Activated CD4-positive, alpha-beta T cell treated with anti-CD3 and anti-CD28 coated beads, Interleukin-2, amount 10 ng/mL, durations not matched to agents 7 days and 5 days (primary cell): ENCODE measurements around the gene KLHL2. TPM values are rescaled to one million over a fixed set of nuclear protein-coding genes. Genes with fewer than 3 reads are reported as not detected.
A peak's percentile ranks its signal among the peaks of the same experiment; 100 is the strongest.

Experiments used
- CTCF ChIA-PET: fragments of 350-600 bp; sonication (Branson Sonifier 250); formaldehyde crosslinking; loops from one replicate; lab custom pipeline; 2021; ENCODE audit warnings: antibody characterized with exemption; lab: Charles Lee
- POLR2A ChIA-PET: fragments of 350-600 bp; sonication (Branson Sonifier 250); formaldehyde crosslinking; loops from one replicate; lab custom pipeline; 2021; ENCODE audit warnings: antibody characterized with exemption; lab: Charles Lee
- DNase-seq: peaks from one replicate; pipeline ENCODE4 v3.0.0-alpha.2; 2020
- H3K27ac Mint-ChIP-seq: one replicate; pipeline ENCODE4 v1.8.0; 2021; ENCODE audit warnings: mild to moderate bottlenecking, moderate library complexity, mixed read lengths
- H3K27me3 Mint-ChIP-seq: one replicate; pipeline ENCODE4 v1.8.0; 2021; ENCODE audit warnings: mixed read lengths
- H3K36me3 Mint-ChIP-seq: one replicate; pipeline ENCODE4 v1.8.0; 2021; ENCODE audit warnings: low read depth, mixed read lengths
- H3K4me1 Mint-ChIP-seq: one replicate; pipeline ENCODE4 v1.8.0; 2021; ENCODE audit warnings: mixed read lengths
- H3K4me3 Mint-ChIP-seq: one replicate; pipeline ENCODE4 v1.8.0; 2021; ENCODE audit warnings: mild to moderate bottlenecking, moderate library complexity, mixed read lengths
- H3K9me3 Mint-ChIP-seq: one replicate; pipeline ENCODE4 v1.8.0; 2021; ENCODE audit warnings: mixed read lengths
- total RNA-seq, 2 experiments: library from RNA; stranded (reverse); gene quantifications; one replicate each; pipeline ENCODE4 v1.2.3, GENCODE V29; 2021

Gene KLHL2
- total RNA-seq, 2 experiments from 2014 or later = 27.3 to 30.1 TPM

DNA sequence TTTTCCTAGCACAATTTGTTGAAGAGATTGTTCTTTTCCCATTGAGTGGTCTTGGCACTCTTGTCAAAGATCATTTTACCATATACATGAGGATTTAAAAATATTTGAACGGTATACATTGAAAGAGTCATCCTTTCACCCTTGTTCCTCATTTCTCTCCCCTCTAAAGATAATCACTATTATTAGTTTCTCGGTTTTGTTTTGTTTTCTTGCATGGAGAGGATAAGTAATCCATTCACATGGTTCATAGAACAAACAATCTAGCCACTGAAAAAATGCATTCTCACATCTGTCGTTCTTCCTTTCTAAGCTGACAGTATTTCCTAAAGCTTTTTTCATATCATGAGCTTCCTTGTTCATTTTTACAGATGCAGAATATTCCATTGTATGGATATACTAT is 80.9 kb downstream of the KLHL2 start:
- H3K4me1 Mint-ChIP-seq = peaks cover 42% of the 10 kb centered on the region
- CTCF ChIA-PET = no interaction called here

DNA sequence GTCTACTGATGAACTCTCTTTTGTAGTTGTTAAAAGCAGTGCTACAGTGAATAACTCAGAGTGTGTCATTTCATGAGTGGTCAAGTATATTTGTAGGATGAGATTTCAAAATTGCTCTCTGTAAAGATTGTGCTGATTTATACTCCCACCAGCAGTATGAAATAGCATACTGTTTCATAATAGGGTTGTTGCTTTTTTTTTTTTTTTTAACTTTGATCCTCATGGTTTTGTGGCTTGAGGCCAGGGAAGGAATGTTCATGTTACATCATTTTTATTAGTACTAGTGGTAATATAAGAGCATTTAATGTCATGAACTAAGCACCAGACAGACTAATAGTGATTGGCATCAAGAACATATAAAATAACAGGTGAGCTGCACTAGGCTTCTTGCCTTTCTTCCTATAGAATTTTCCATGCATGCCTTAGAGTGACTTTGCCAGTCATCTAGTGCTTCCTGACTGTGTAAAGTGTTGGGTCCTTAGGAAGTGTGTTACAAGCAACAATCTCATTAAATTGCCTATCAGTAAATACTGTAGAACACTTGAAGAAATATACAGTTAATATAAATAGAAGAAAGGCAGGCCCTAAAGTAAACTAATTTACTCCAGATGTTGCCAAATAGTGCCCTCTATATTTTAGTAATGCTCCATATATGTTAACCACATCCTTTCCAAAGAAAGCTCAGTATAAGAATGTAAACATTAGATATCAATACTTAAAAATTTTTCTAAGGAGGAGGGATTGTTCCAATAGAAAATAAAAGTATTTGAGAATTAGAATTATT is 81.5 kb downstream of the KLHL2 start:
- Mint-ChIP-seq H3K27ac (no peak overlapping the region), H3K27me3 (no peaks in the 10 kb centered on the region), H3K9me3 (peaks cover 3% of the 10 kb centered on the region), H3K4me3 (no peak overlapping the region), H3K36me3 (peaks cover 37% of the 10 kb centered on the region), H3K4me1 (peaks cover 42% of the 10 kb centered on the region)
- ChIA-PET CTCF (interaction anchor here (0.7 kb wide), 1 partner anchor 592 kb away, joined by 3 read pairs; no protein-coding TSS in a partner anchor), POLR2A (no interaction called here)
- DNase-seq = no peak

More for the DNA sequence above, 80.9 kb downstream of the KLHL2 start:
- Mint-ChIP-seq H3K4me3 (no peak overlapping the region), H3K27ac (no peak overlapping the region), H3K9me3 (peaks cover 3% of the 10 kb centered on the region), H3K27me3 (no peaks in the 10 kb centered on the region), H3K36me3 (peaks cover 41% of the 10 kb centered on the region)
- no peak for DNase-seq
- POLR2A ChIA-PET = no interaction called here

DNA sequence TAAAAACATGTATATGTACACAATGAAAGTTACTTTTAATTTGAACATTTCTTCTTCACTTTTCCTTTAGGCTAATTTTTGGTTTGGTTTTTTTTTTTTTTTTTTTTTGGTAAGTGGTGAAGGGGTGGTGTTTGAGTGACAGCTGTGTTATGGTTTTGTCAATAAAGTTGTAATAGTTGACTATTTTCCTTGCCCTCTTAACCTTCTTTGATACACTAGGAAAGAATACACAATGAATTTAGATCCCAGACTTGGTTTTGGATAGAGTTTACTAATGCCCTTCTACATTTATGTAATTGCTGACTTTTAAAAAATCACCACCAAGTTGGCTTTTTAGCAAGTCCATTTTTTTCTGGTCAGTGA is 82.0 kb downstream of the KLHL2 start:
- Mint-ChIP-seq H3K27me3 (no peaks in the 10 kb centered on the region), H3K4me1 (peaks cover 47% of the 10 kb centered on the region), H3K4me3 (no peak overlapping the region), H3K36me3 (peaks cover 37% of the 10 kb centered on the region), H3K9me3 (peaks cover 1% of the 10 kb centered on the region), H3K27ac (no peak overlapping the region)
- DNase-seq = no peak
- POLR2A ChIA-PET = no interaction called here
- CTCF ChIA-PET = interaction anchor here (0.7 kb wide), 2 partner anchors 54 to 593 kb away, joined by 3 read pairs; no protein-coding TSS in a partner anchor

DNA sequence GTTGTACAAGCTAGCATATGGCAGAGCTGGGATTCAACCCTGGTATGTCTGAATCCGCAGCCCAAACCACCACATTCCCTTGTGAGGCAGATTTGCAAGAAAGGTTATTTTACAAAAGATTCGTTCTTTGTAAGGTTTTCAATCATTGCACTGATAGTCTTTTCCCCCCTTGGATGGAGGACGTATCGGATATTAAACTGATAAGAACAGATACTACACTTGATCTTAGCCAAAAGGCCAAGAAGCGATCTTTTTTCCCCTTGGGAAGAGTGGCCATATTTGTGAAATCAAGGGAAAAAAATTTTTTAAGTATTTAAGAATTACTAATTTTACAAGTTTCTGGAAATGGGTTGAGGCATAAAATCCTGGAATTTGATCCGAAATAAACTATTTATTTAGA is 85.7 kb downstream of the KLHL2 start:
- CTCF ChIA-PET = interaction anchor here (0.6 to 1.2 kb wide), 4 partner anchors 17 to 162 kb away, joined by 3 read pairs; no protein-coding TSS in a partner anchor
- H3K9me3 Mint-ChIP-seq = no peaks in the 10 kb centered on the region

DNA sequence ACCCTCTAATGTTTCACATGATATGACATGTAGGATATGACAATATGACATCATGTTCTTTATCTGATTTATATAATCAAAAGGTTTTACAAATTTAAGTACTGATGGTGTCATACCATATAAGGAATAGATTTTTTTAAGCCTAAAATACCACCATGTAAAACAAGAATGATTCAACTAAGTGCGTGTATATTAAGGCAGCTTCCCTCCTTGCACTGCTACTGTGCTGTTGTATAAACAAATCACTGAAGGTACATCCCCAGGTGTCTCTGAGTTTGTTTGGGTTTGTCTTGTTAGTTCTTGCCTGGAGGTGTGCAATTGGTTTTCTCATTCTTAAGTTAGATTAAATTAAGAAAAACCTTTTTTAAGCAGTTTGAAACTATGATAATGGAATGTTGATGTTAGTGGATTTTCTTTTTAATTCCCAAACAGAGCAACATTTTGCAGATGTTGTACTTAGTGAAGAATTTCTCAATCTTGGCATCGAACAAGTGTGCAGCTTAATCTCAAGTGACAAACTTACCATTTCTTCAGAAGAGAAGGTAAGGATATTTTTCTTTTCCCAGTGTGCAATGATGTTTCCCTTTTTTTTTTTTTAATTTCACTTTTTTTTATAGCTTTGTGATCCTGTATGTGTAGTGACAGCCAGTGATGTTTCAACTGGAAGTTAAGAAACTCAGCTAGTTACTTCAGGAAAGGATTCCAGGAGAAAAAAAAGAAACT is 86.7 kb downstream of the KLHL2 start:
- no peak for DNase-seq
- Mint-ChIP-seq H3K27ac (peak overlapping the region; percentile 83), H3K36me3 (peaks cover 47% of the 10 kb centered on the region), H3K9me3 (no peaks in the 10 kb centered on the region), H3K27me3 (no peaks in the 10 kb centered on the region), H3K4me3 (no peak overlapping the region), H3K4me1 (peaks cover 27% of the 10 kb centered on the region)
- ChIA-PET CTCF (interaction anchor here (1.2 kb wide), 1 partner anchor 163 kb away, joined by 3 read pairs; no protein-coding TSS in a partner anchor), POLR2A (no interaction called here)

More for the DNA sequence above, 85.7 kb downstream of the KLHL2 start:
- no peak for DNase-seq
- H3K4me3 Mint-ChIP-seq = no peak overlapping the region
- no peak overlapping the region for H3K27ac Mint-ChIP-seq
- POLR2A ChIA-PET = interaction anchor here (0.6 kb wide), 1 partner anchor 30 kb away, joined by 4 read pairs; no protein-coding TSS in a partner anchor
- peaks cover 45% of the 10 kb centered on the region for H3K36me3 Mint-ChIP-seq
- no peaks in the 10 kb centered on the region for H3K27me3 Mint-ChIP-seq
- H3K4me1 Mint-ChIP-seq = peaks cover 35% of the 10 kb centered on the region

DNA sequence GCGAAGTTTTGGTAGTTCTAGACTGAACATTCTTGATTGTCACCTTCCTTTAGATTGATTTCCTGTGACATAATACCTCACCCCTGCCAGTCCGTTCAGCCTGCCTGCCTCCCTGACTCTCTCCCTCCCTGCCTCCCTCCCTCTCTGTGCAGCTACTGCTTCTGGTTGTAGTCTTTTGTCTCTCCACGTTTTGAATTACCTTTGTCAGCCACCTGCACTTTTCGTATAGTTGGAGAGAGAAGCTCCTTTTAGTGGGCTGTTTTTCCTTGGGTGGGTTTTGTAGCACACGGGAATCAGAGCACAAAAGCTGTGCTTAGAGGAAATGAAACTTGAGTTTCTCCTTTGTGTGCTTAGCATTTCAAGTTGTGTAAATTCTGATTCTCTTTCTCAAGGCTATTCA is 87.5 kb downstream of the KLHL2 start:
- no peaks in the 10 kb centered on the region for H3K9me3 Mint-ChIP-seq
- DNase-seq = peak; percentile 43
- ChIA-PET CTCF (no interaction called here), POLR2A (interaction anchor here (0.6 kb wide), 1 partner anchor 51 kb away, joined by 4 read pairs; no protein-coding TSS in a partner anchor)
- H3K4me3 Mint-ChIP-seq = peak overlapping the region; percentile 40
- H3K36me3 Mint-ChIP-seq = peaks cover 48% of the 10 kb centered on the region
- no peaks in the 10 kb centered on the region for H3K27me3 Mint-ChIP-seq
- peak overlapping the region; percentile 83 for H3K27ac Mint-ChIP-seq
- H3K4me1 Mint-ChIP-seq = peaks cover 25% of the 10 kb centered on the region

DNA sequence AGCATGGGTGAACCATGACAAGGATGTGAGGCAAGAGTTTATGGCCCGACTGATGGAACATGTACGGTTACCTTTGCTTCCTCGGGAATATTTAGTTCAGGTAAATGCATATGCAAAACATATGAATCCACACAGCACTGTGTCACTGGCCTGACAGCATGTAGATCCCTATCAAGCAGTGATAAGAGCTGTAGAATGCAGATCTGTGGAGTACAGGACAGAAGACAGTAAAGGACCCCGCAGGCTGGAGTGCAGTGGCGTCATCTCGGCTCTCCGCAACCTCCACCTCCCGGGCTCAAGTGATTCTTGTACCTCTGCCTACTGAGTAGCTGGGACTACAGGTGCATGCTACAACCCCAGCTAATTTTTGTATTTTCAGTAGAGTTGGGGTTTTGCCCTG is 90.3 kb downstream of the KLHL2 start:
- ChIA-PET CTCF (no interaction called here), POLR2A (no interaction called here)
- H3K27ac Mint-ChIP-seq = no peak overlapping the region
- H3K27me3 Mint-ChIP-seq = no peaks in the 10 kb centered on the region
- peaks cover 44% of the 10 kb centered on the region for H3K4me1 Mint-ChIP-seq
- no peak overlapping the region for H3K4me3 Mint-ChIP-seq
- peaks cover 46% of the 10 kb centered on the region for H3K36me3 Mint-ChIP-seq
- DNase-seq = no peak
- H3K9me3 Mint-ChIP-seq = no peaks in the 10 kb centered on the region

DNA sequence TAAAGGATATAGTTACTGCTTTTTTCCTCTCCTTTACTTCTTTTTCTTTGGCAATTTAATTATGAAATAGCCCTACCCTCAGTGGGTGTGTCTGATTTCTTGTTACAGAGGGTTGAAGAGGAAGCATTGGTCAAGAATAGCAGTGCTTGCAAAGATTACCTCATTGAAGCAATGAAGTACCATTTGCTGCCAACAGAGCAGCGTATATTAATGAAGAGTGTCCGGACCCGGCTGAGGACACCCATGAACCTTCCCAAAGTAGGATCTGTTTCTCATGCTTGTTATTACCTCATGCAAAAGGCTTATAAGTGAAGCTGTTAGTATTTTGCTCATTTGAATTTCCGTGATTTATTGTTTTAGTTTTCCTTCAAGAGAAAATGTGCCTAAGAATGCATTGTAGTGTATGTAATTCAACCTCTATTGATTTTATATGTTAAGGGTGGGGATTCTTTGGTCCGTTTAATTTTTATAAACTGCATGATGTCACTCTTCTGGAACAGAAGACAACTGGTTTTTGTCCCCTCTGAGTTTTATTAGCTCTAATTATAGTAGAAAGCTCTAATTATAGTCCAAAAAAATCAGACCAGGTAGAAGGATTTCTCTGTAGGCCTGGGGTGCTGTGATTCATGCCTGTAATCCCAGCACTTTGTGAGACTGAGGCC is 92.2 kb downstream of the KLHL2 start:
- CTCF ChIA-PET = no interaction called here
- Mint-ChIP-seq H3K9me3 (no peaks in the 10 kb centered on the region), H3K27me3 (no peaks in the 10 kb centered on the region), H3K4me1 (peaks cover 39% of the 10 kb centered on the region), H3K27ac (no peak overlapping the region), H3K4me3 (no peak overlapping the region), H3K36me3 (peaks cover 45% of the 10 kb centered on the region)
- POLR2A ChIA-PET = no interaction called here
- no peak for DNase-seq

DNA sequence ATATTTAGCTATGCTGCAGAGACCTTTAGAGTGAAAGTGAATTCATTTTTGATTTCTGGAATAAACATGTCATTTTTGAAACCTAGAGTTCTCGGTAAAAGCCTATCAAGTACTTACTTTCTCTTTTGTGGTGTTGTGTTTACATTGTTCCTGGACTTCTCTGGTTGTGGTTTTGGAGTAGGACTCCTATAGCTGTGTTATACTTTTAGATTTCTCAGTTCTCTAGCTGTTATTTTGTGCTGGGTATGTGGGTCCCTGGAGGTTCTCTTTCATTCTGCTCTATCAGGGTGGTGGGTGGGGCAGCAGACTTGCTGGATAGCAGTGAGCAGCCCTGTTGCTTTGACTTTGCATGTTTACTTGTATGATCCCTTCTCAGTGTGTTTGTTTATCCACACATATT is 94.5 kb downstream of the KLHL2 start:
- ChIA-PET CTCF (interaction anchor here (0.6 kb wide), 1 partner anchor 189 kb away, joined by 3 read pairs; the partner anchor contains the start of gene TMEM192), POLR2A (no interaction called here)
- peaks cover 28% of the 10 kb centered on the region for H3K4me1 Mint-ChIP-seq
- no peaks in the 10 kb centered on the region for H3K27me3 Mint-ChIP-seq
- no peaks in the 10 kb centered on the region for H3K9me3 Mint-ChIP-seq
- peak overlapping the region; percentile 77 for H3K4me3 Mint-ChIP-seq
- peak overlapping the region; percentile 93 for H3K27ac Mint-ChIP-seq
- peaks cover 39% of the 10 kb centered on the region for H3K36me3 Mint-ChIP-seq
- DNase-seq = peak; percentile 44

DNA sequence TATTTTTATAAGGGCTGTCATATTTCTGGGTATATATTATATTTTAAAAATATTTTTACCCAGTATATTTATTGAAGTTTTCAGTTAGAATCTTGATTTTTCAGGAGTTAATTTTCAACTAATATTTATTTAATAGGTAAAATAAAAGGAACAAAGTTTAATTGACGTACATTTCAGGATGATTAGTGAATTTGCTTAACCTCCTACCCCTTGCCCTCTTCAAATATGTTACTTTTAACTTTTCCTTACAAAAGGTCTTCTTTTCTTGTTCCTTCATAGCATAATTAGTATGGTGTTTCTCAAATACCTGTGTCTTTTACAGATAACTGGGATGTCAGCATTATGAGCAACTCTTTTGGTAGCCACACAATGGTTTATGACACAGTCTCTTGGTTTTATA is 95.3 kb downstream of the KLHL2 start:
- POLR2A ChIA-PET = no interaction called here
- CTCF ChIA-PET = no interaction called here
- peaks cover 28% of the 10 kb centered on the region for H3K4me1 Mint-ChIP-seq
- no peak overlapping the region for H3K4me3 Mint-ChIP-seq
- no peaks in the 10 kb centered on the region for H3K9me3 Mint-ChIP-seq
- peak overlapping the region; percentile 6 for H3K27ac Mint-ChIP-seq
- H3K36me3 Mint-ChIP-seq = peaks cover 36% of the 10 kb centered on the region
- no peaks in the 10 kb centered on the region for H3K27me3 Mint-ChIP-seq
- DNase-seq = no peak

DNA sequence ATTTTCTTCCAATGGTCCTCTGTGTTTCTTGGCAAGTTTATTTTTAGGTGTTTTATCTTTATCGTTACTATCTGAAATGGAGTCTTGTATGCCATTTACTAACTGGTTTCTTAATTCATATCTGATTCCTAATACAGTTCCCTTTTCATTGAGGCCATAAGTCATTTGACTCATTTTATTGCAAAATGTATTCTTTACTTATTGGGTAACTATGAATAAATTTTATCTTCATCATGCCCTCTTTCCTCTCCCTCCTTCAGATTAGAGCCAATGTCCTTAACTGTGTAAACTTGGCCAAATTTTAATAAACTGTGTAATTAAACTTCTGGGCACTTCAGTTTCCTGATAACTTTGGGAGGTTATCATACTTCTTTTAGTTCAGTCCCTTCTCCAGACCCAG is 100.8 kb downstream of the KLHL2 start:
- Mint-ChIP-seq H3K36me3 (peaks cover 37% of the 10 kb centered on the region), H3K4me1 (no peaks in the 10 kb centered on the region), H3K9me3 (no peaks in the 10 kb centered on the region), H3K27ac (no peak overlapping the region), H3K27me3 (no peaks in the 10 kb centered on the region), H3K4me3 (no peak overlapping the region)
- CTCF ChIA-PET = interaction anchor here (1.0 kb wide), 1 partner anchor 43 kb away, joined by 3 read pairs; no protein-coding TSS in a partner anchor
- DNase-seq = no peak
- POLR2A ChIA-PET = no interaction called here

DNA sequence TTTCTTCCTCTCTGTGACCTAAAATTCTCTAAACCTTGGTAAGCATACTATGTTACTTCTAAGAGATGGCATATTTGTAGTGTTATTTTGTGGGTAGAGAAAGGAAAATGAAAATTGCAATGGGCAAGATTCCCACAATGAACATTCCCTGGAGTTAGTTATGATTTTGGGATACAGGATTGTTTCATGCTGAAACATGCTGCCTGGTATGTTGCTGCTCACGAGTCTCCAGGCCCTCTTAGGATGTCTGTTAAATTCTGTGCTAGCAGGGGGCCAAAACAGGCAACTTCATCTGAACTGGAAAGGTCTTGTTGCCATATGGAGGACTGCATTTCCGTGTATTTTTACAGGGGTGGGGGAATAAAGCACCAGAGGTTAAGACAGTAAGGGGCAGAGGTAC is 101.2 kb downstream of the KLHL2 start:
- Mint-ChIP-seq H3K27ac (no peak overlapping the region), H3K9me3 (no peaks in the 10 kb centered on the region), H3K27me3 (no peaks in the 10 kb centered on the region), H3K4me3 (no peak overlapping the region), H3K36me3 (peaks cover 38% of the 10 kb centered on the region), H3K4me1 (no peaks in the 10 kb centered on the region)
- DNase-seq = no peak
- ChIA-PET POLR2A (no interaction called here), CTCF (interaction anchor here (1.0 kb wide), 1 partner anchor 42 kb away, joined by 3 read pairs; no protein-coding TSS in a partner anchor)
